Cardiac atrium fibroblast (primary cell): ENCODE measurements around the gene ZXDA. TPM values are rescaled to one million over a fixed set of nuclear protein-coding genes. Genes with fewer than 3 reads are reported as not detected.

Experiments used
- total RNA-seq: library from RNA; depleted of rRNA; stranded (reverse); fragments of >200 nt; gene quantifications from 2 replicates; pipeline ENCODE4 v1.2.3, GENCODE V29; 2015

Gene ZXDA, protein sequence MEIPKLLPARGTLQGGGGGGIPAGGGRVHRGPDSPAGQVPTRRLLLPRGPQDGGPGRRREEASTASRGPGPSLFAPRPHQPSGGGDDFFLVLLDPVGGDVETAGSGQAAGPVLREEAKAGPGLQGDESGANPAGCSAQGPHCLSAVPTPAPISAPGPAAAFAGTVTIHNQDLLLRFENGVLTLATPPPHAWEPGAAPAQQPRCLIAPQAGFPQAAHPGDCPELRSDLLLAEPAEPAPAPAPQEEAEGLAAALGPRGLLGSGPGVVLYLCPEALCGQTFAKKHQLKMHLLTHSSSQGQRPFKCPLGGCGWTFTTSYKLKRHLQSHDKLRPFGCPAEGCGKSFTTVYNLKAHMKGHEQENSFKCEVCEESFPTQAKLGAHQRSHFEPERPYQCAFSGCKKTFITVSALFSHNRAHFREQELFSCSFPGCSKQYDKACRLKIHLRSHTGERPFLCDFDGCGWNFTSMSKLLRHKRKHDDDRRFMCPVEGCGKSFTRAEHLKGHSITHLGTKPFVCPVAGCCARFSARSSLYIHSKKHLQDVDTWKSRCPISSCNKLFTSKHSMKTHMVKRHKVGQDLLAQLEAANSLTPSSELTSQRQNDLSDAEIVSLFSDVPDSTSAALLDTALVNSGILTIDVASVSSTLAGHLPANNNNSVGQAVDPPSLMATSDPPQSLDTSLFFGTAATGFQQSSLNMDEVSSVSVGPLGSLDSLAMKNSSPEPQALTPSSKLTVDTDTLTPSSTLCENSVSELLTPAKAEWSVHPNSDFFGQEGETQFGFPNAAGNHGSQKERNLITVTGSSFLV
- 2.3 and 3.4 TPM in 2 replicates for total RNA-seq

DNA sequence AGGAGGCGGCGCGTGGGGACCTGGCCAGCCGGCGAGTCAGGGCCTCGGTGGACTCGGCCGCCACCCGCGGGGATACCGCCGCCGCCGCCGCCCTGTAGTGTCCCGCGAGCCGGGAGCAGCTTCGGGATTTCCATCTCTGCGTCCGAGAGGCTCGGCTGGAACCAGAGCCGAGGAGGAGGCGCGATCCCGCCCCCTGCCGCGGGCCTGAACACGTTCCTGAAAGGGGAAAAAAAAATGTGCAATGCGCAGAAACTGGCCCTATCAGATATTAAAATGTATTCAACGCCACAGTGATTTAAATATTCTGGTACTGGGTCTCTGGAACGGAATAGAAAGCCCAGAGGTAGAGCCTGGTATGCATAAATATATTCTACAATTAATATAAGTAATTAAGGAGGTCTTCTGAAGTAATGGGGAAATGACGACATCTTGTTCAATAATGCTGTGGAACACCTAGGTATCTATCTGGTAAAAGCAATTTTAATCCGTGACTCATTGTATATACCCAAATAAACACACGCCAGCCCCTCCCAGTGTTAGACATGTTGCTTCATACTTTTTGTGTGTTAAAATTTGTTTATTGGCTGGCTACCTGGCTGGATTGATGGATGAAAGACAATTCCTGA is at the start of gene ZXDA:
ZXDA (minus strand) TSS at position 172 of the 626 bp plus-strand sequence; CDS start at position 134, 38 bp downstream.

Other genes starting within 250 kb of the ZXDA start
- not detected in 2 replicates for gene NLRP2B, start 230.2 kb downstream of the ZXDA start, total RNA-seq